ENCODE measurements around the gene DDX10.

Gene DDX10

GRCh38 chr11:108947654-108948570 lies 283.0 kb downstream of the DDX10 start:
- FAIRE-seq = no peak

GRCh38 chr11:108958368-108959104 lies 293.7 kb downstream of the DDX10 start:
- no peak for FAIRE-seq

DNA sequence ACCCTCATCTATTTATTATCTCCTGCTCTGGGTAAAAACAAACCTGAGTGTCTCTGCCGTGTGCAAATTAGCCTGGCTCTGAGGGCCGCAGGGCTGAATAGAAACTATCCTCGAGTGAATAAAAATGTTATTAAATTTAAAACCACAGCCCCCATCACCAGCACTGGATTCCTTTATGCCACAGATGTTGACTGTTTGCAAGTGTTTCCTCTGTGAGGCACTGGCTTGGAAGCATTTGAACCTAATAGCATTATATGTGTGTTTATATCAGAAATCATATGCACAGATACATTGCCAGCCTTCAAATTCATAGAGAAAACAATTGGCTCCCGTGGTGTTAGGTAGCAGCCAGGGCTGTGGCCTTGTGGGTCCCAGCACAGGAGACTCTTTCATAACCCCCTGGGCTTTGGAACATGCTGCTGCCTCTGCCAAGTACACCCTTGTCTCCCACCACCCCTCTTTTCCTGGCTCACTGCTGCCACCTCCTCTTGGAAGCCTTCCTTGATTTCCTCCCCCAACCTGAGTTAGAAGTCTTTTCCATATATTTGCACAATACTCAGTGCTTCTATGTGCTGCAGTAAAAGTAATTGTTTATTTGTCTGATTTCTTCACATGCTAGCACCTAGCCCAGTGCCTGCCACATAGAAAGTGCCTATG lies 294.4 kb downstream of the DDX10 start:
- FAIRE-seq = no peak

DNA sequence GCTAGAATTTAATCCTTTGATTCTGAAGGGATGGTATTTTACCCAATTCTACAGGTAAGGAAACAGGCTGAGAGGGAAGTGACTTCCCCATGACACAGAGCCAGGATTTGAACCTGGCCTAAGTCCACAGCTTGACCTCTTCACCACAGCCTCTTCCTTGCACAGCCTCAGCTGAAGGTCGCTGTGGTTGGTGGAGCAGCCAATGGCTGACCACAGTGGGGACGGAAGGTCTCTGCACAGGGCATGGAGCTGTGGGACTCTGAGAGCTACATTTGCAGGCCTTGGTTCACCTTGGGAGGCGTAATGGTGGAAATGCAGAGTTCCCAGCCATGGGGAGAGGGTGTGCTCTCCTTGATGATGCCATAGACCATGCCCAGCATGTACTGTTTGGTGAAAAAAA lies 295.0 kb downstream of the DDX10 start:
- FAIRE-seq = no peak

DNA sequence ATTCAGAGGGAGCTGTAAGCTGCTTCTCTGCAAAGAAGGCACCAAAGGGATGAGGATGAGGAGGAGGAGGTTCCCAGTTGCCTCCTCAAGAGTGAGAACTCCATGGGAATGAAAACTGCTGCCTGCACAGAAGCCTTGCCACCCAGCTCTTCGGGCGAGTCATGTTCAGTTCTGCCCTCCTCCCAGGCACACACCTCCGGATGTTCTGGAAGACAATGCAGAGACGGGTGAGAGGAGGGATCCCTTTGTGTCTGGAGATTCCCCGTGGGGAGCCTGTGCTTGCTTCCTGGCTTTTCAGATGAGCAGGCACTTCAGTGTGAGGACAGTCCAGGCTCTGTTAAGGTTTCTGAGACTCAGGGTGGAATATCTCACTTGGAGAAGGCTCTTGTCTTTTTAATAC lies 295.6 kb downstream of the DDX10 start:
- no peak for FAIRE-seq

GRCh38 chr11:108961095-108961494 lies 296.2 kb downstream of the DDX10 start:
- FAIRE-seq = no peak

DNA sequence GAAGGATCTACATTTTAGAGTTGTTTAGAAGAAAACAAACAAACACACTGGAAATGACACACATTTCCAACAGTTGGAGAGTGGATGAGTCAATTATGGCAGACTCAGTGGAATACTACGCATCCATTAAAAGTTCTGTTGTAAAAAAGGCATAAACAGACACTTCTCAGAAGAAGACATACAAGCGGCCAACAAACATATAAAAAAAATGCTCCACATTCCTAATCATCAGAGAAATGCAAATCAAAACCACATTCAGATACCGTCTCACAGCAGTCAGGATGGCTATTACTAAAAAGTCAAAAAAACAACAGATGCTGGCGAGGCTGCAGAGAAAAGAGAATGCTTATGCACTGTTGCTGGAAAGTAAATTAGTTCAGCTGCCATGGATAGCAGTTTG lies 298.2 kb downstream of the DDX10 start:
- no peak for FAIRE-seq

- no peak for FAIRE-seq
Measured at GRCh38 chr11:108965306-108966001, 300.6 kb downstream of the DDX10 start.

DNA sequence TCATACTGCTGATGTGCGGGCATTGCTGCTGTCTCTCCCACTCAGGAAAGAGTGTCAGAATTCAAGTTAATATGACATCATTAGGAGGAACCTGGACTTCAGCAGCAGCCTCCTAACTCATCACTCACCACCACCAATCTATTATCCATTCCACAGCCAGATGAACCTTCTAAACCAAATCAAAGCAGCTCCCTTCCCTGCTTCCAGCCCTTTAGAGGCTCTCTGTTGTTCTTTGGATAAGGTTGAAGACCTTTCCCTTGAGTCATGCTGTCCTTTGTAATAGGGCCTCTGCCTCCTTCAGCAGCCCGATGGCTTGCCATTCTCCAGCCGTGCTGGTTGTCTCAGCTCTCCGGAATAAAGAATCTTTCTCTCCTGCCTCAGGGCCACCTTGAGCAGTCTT lies 301.3 kb downstream of the DDX10 start:
- no peak for FAIRE-seq

- no peak for FAIRE-seq
Measured at GRCh38 chr11:108966978-108967377, 302.1 kb downstream of the DDX10 start.

DNA sequence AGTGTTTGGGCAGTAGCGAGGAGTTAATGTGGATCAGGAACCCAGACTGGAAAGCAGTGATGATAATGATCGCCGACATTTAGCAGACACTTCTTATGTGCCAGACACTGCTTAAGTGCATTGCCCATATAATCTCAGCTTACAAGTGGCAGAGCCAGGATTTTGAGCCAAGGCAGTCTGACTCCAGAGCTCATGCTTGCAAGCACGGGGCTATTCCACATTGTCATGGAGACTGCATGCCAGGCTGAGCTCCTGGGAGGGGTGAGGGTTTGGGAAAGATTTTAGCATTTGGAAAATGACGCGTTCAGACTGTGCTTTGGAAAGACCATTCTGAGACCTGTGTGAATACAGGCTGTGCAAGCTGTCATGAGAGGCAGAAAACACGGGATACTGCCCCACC lies 302.7 kb downstream of the DDX10 start:
- no peak for FAIRE-seq

- no peak for FAIRE-seq
Measured at GRCh38 chr11:108970221-108970991, 305.5 kb downstream of the DDX10 start.

- no peak for FAIRE-seq
Measured at GRCh38 chr11:108973402-108974162, 308.7 kb downstream of the DDX10 start.

GRCh38 chr11:108975026-108975425 lies 310.2 kb downstream of the DDX10 start:
- FAIRE-seq = no peak

- FAIRE-seq = no peak
Measured at GRCh38 chr11:108975641-108976071, 310.8 kb downstream of the DDX10 start.

- FAIRE-seq = no peak
Measured at GRCh38 chr11:108983636-108984420, 319.0 kb downstream of the DDX10 start.

DNA sequence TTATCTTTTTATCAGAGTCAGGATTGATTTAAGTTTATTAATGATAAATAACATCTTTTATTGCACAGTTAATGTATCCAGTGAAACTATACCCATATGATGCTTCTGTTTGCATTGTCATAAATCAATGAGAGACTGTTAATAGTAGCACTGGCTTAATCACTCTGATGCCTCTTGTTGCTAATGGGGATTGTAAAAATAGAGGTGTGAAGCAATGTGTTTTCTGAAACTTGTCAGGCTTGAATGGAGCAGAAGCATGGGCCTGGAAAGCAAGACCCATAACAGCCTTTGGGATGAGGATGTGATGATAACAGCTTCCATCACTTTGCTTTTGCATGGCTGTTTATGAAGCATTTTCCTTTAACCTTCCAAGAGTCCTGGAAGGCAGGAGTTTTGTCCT lies 319.7 kb downstream of the DDX10 start:
- no peak for FAIRE-seq

DNA sequence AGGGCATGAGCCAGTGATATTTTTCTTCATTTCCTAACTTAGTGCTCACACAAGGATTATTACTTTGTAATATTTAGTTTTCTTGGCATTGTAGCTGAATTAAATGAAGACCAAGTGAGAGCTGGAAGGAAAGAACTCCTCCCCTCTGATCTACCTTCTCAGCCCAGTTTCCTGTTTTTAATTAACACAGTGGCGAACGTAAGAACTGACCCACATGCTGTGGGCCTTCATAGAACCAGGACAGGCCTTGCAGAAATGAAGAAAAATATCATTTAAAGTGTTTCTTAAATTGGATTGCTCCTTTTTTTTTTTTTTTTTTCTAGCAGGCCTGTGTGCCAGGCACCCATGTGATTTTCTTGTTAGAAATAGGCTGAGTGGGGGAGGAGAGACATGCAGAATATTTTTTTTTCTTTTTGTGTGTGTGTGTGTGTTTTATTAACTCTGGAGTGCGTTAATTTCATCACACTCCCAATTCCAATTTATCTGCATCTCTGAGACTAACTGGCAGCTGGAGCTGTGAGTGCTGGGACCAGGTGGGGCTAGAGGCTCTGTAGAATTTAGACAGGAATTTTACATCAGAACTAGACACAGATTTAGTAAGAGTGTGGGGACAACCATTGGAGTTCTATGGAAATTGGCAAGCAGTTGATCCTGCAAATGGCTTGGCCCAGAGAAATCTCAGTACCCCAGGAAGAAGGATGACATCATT lies 320.5 kb downstream of the DDX10 start:
- no peak for FAIRE-seq

GRCh38 chr11:108985945-108986279 lies 321.0 kb downstream of the DDX10 start:
- no peak for FAIRE-seq
